Testis (tissue), 2 donors: Measurements from ENCODE around the gene BICD1.

Experiments used
- CTCF ChIP-seq, 3 experiments: fragments of 450-650 bp in 2 of 3; fragments of 200-600 bp in 1 of 3; sonication (generic) in 1 of 3; IDR thresholded peaks; one replicate each; pipeline ENCODE4 v1.5.1; 2016 to 2019; ENCODE audit warnings: antibody characterized with exemption in 3 of 3, mild to moderate bottlenecking in 2 of 3, moderate library complexity in 1 of 3
- POLR2A ChIP-seq: fragments of 450-650 bp; IDR thresholded peaks from one replicate; pipeline ENCODE4 v1.6.1; 2017; ENCODE audit warnings: antibody characterized with exemption, mild to moderate bottlenecking, moderate library complexity

GRCh38 chr12:32102234-32102633 is 4.4 kb upstream of the BICD1 start:
- TF ChIP-seq POLR2A, result no peak
- TF ChIP-seq CTCF (IDR thresholded peaks at IDR 0.05), result no peak
